Measurements from ENCODE around the gene ABLIM2. TPM values are rescaled to one million over a fixed set of nuclear protein-coding genes. Genes with fewer than 3 reads are reported as not detected.
A peak's percentile ranks its signal among the peaks of the same experiment; 100 is the strongest.

ABLIM2 gene
- total and polyA plus RNA-seq, 2 experiments from 2014 or later = 1.5 to 4.3 TPM

- H3K79me2 ChIP-seq (replicated peaks; ENCODE audit: insufficient read depth) = no peaks in the 10 kb centered on the region
- DNase-seq (ENCODE audit: low spot score) (no peak), ATAC-seq (no peak)
- no peaks in the 10 kb centered on the region; the same call in 1 of the 2 replicates for H4K20me1 ChIP-seq (replicated peaks; ENCODE audit: insufficient read depth)
- no peaks in the 10 kb centered on the region for H3K36me3 Mint-ChIP-seq (ENCODE audit: low read depth)
- no peak overlapping the region for H3K4me3 Mint-ChIP-seq
- H3K4me3 ChIP-seq = no peak overlapping the region
- H3K27ac Mint-ChIP-seq = no peak overlapping the region
- no peak overlapping the region for H3K27ac ChIP-seq (ENCODE audit: low read depth)
- peak overlapping the region; percentile 53; the same call in 1 of the 2 replicates for H3K4me2 ChIP-seq
- H3K9me2 ChIP-seq (ENCODE audit: insufficient read depth) = no peaks in the 10 kb centered on the region
- H3F3A ChIP-seq (replicated peaks; ENCODE audit: low read depth) = 0 out of 2 replicates have a peak, but pooled peaks cover 6% of the 10 kb centered on the region
- peak overlapping the region; percentile 93 for H2AFZ ChIP-seq
- peaks cover 17% of the 10 kb centered on the region for H3K4me1 ChIP-seq (ENCODE audit: insufficient read depth)
- peaks cover 3% of the 10 kb centered on the region for H3K27me3 Mint-ChIP-seq (ENCODE audit: insufficient read depth, low read depth, poor library complexity)
- H3K4me1 Mint-ChIP-seq = peaks cover 24% of the 10 kb centered on the region
- H3K36me3 ChIP-seq (ENCODE audit: insufficient read depth) = no peaks in the 10 kb centered on the region
- H3K27me3 ChIP-seq (ENCODE audit: insufficient read depth) = no peaks in the 10 kb centered on the region
- H3K9me3 Mint-ChIP-seq = no peaks in the 10 kb centered on the region
- no peak for TF ChIP-seq ETS1 (IDR thresholded peaks at IDR 0.05)
- TF ChIP-seq EZH2 (IDR thresholded peaks at IDR 0.05; ENCODE audit: low read depth, unreplicated experiment) = no peak
- TF ChIP-seq REST (IDR thresholded peaks at IDR 0.05; ENCODE audit: unreplicated experiment) = no peak
- TF ChIP-seq ZNF114 (CRISPR knock-in tag; IDR thresholded peaks at IDR 0.05) = no peak
- TF ChIP-seq POLR2AphosphoS5 (IDR thresholded peaks at IDR 0.05; ENCODE audit: low read depth) = no peak
- TF ChIP-seq STAT1 (IDR thresholded peaks at IDR 0.05; ENCODE audit: unreplicated experiment) = no peak
- TF ChIP-seq JUNB (IDR thresholded peaks at IDR 0.05; ENCODE audit: unreplicated experiment) = no peak
- no peak for TF ChIP-seq EZH2phosphoT487 (IDR thresholded peaks at IDR 0.05; ENCODE audit: unreplicated experiment)
Measured at GRCh38 chr4:7960790-7961655, 197.6 kb downstream of the ABLIM2 start.

GRCh38 chr4:7960017-7960789, 198.4 kb downstream of the ABLIM2 start:
- peaks cover 24% of the 10 kb centered on the region for H3K4me1 Mint-ChIP-seq
- H3K4me2 ChIP-seq = no peak overlapping the region
- TF ChIP-seq ZNF114 (CRISPR knock-in tag; IDR thresholded peaks at IDR 0.05) = no peak
- TF ChIP-seq ETS1 (IDR thresholded peaks at IDR 0.05) = no peak
- no peak for TF ChIP-seq EZH2phosphoT487 (IDR thresholded peaks at IDR 0.05; ENCODE audit: unreplicated experiment)
- TF ChIP-seq NANOG (IDR thresholded peaks at IDR 0.05; ENCODE audit: borderline replicate concordance) = no peak
- no peak for TF ChIP-seq CTCF (conservative IDR thresholded peaks at IDR 0.05; ENCODE audit: low read depth in 2 of 2)
- no peak for TF ChIP-seq STAT1 (IDR thresholded peaks at IDR 0.05; ENCODE audit: unreplicated experiment)

More at GRCh38 chr4:7960017-7960789, 198.4 kb downstream of the ABLIM2 start:
- no peak for ATAC-seq
- H3K4me1 ChIP-seq (ENCODE audit: insufficient read depth) = peaks cover 17% of the 10 kb centered on the region
- H2AFZ ChIP-seq = no peak overlapping the region; the same call in 1 of the 2 replicates
- H3K27ac Mint-ChIP-seq = no peak overlapping the region
- no peak overlapping the region for H3K27ac ChIP-seq (ENCODE audit: low read depth)
- no peaks in the 10 kb centered on the region for H3K9me2 ChIP-seq (ENCODE audit: insufficient read depth)
- no peaks in the 10 kb centered on the region for H3K36me3 ChIP-seq (ENCODE audit: insufficient read depth)
- no peak overlapping the region for H3K4me3 Mint-ChIP-seq
- H3K9me3 Mint-ChIP-seq = no peaks in the 10 kb centered on the region
- H3F3A ChIP-seq (replicated peaks; ENCODE audit: low read depth) = 0 out of 2 replicates have a peak, but pooled peaks cover 6% of the 10 kb centered on the region
- no peaks in the 10 kb centered on the region for H4K20me1 ChIP-seq (replicated peaks; ENCODE audit: insufficient read depth)
- no peaks in the 10 kb centered on the region for H3K36me3 Mint-ChIP-seq (ENCODE audit: low read depth)
- no peaks in the 10 kb centered on the region for H3K27me3 Mint-ChIP-seq (ENCODE audit: insufficient read depth, low read depth, poor library complexity)
- no peak for DNase-seq (ENCODE audit: low spot score)
- H3K4me3 ChIP-seq = no peak overlapping the region
- no peaks in the 10 kb centered on the region for H3K27me3 ChIP-seq (ENCODE audit: insufficient read depth)
- H3K79me2 ChIP-seq (replicated peaks; ENCODE audit: insufficient read depth) = no peaks in the 10 kb centered on the region
